SU-DHL-6 (cell line): ENCODE measurements around the gene CD9.

ENCODE experiments used
- CTCF ChIP-seq: fragments of 200-600 bp; sonication (generic); IDR thresholded peaks from one replicate; pipeline ENCODE4 v1.5.1; 2017; ENCODE audit warnings: antibody characterized with exemption, mild to moderate bottlenecking, low read length, moderate library complexity; ENCODE audit not compliant: insufficient read depth, poor library complexity, severe bottlenecking
- EZH2phosphoT487 ChIP-seq: fragments of 200-600 bp; sonication (generic), shearing (Covaris generic); conservative IDR thresholded peaks from 2 replicates; pipeline ENCODE4 v1.6.1; 2018; ENCODE audit warnings: mild to moderate bottlenecking, antibody characterized with exemption, low read length, moderate library complexity, mixed read lengths

- TF ChIP-seq CTCF (no peak), EZH2phosphoT487 (no peak)
Measured at GRCh38 chr12:6213969-6214368, 13.8 kb downstream of the CD9 start.
